Ascending aorta (tissue), 2 donors: ENCODE data around the gene COL18A1. TPM values are rescaled to one million over a fixed set of nuclear protein-coding genes. Genes with fewer than 3 reads are reported as not detected.

Experiments
- DNase-seq, 2 donors: peaks; one replicate each; pipeline ENCODE4 v3.0.0-alpha.2; 2019; ENCODE audit warnings: low spot score in 2 of 2
- H3K27ac ChIP-seq, 2 donors: fragments of 200-600 bp; sonication (generic); one replicate each; pipeline ENCODE4 v1.5.1; 2016 to 2017; ENCODE audit warnings: mild to moderate bottlenecking in 1 of 2
- H3K27me3 ChIP-seq: fragments of 200-600 bp; sonication (generic); one replicate; pipeline ENCODE4 v1.5.1; 2017
- H3K36me3 ChIP-seq, 2 donors: fragments of 200-600 bp; sonication (generic); one replicate each; pipeline ENCODE4 v1.5.1; 2016
- H3K4me1 ChIP-seq, 2 donors: fragments of 200-600 bp; sonication (generic); one replicate each; pipeline ENCODE4 v1.5.1; 2016 to 2017; ENCODE audit warnings: mild to moderate bottlenecking in 1 of 2
- H3K4me3 ChIP-seq, 2 donors: fragments of 200-600 bp; sonication (generic); one replicate each; pipeline ENCODE4 v1.5.1; 2016 to 2017; ENCODE audit warnings: mild to moderate bottlenecking in 1 of 2
- H3K9me3 ChIP-seq, 2 donors: fragments of 200-600 bp; sonication (generic); one replicate each; pipeline ENCODE4 v1.5.1; 2016
- CTCF ChIP-seq, 3 experiments: fragments of 200-600 bp in 2 of 3; fragments of 450-650 bp in 1 of 3; sonication (generic) in 2 of 3; IDR thresholded peaks; one replicate each; pipeline ENCODE4 v1.5.1; 2016 to 2019; ENCODE audit warnings: antibody characterized with exemption in 3 of 3, mild to moderate bottlenecking in 1 of 3, moderate library complexity in 1 of 3
- intact Hi-C: fragments of 100-400 bp; cut with DNase I; formaldehyde crosslinking; loops from one replicate; pipeline ENCODE4 v1.15.1; 2023
- total RNA-seq: library from RNA; depleted of rRNA; stranded (reverse); fragments of >200 nt; gene quantifications from one replicate; pipeline ENCODE4 v1.1.0, GENCODE V29; 2016

COL18A1 gene
- total RNA-seq, 1 donor from 2014 or later, result 699 TPM

GRCh38 chr21:45509566-45510465 lies 104.9 kb downstream of the COL18A1 start:
- intact Hi-C loops, result no loop called here
- H3K27me3 ChIP-seq, result no peaks in the 10 kb centered on the region
- TF ChIP-seq CTCF (IDR thresholded peaks at IDR 0.05), result no peak
- no peak overlapping the region for H3K4me3 ChIP-seq
- no peak overlapping the region for H3K27ac ChIP-seq
- H3K36me3 ChIP-seq, result peaks cover 34 to 66% of the 10 kb centered on the region in 2 donors
- no peak for DNase-seq
- no peaks in the 10 kb centered on the region for H3K4me1 ChIP-seq
- H3K9me3 ChIP-seq, result no peaks in the 10 kb centered on the region

- H3K36me3 ChIP-seq, result peaks cover 29 to 59% of the 10 kb centered on the region in 2 donors
- no peaks in the 10 kb centered on the region for H3K27me3 ChIP-seq
- no peaks in the 10 kb centered on the region for H3K9me3 ChIP-seq
- H3K27ac ChIP-seq, result no peak overlapping the region
- H3K4me1 ChIP-seq, result no peaks in the 10 kb centered on the region
- no peak for TF ChIP-seq CTCF (IDR thresholded peaks at IDR 0.05)
- no peak overlapping the region for H3K4me3 ChIP-seq
- DNase-seq, result no peak
- intact Hi-C loops, result no loop called here
Observed at GRCh38 chr21:45510466-45510955, 105.5 kb downstream of the COL18A1 start.

GRCh38 chr21:45511007-45511406 lies 106.0 kb downstream of the COL18A1 start:
- no peak for DNase-seq
- TF ChIP-seq CTCF (IDR thresholded peaks at IDR 0.05), result no peak
- H3K36me3 ChIP-seq, result peaks cover 29 to 54% of the 10 kb centered on the region in 2 donors
- intact Hi-C loops, result no loop called here
- no peak overlapping the region for H3K4me3 ChIP-seq
- no peaks in the 10 kb centered on the region for H3K27me3 ChIP-seq
- H3K27ac ChIP-seq, result no peak overlapping the region
- no peaks in the 10 kb centered on the region for H3K4me1 ChIP-seq
- no peaks in the 10 kb centered on the region for H3K9me3 ChIP-seq

- no peaks in the 10 kb centered on the region for H3K9me3 ChIP-seq
- no peak overlapping the region for H3K4me3 ChIP-seq
- no peak for DNase-seq
- H3K4me1 ChIP-seq, result no peaks in the 10 kb centered on the region
- peaks cover 29 to 47% of the 10 kb centered on the region in 2 donors for H3K36me3 ChIP-seq
- TF ChIP-seq CTCF (IDR thresholded peaks at IDR 0.05), result no peak
- H3K27me3 ChIP-seq, result no peaks in the 10 kb centered on the region
- intact Hi-C loops, result no loop called here
- no peak overlapping the region for H3K27ac ChIP-seq
Observed at GRCh38 chr21:45511661-45512431, 106.9 kb downstream of the COL18A1 start.

GRCh38 chr21:45512626-45513002 lies 107.6 kb downstream of the COL18A1 start:
- no peaks in the 10 kb centered on the region for H3K4me1 ChIP-seq
- peaks cover 29 to 43% of the 10 kb centered on the region in 2 donors for H3K36me3 ChIP-seq
- H3K27ac ChIP-seq, result no peak overlapping the region
- no peak for DNase-seq
- no peak for TF ChIP-seq CTCF (IDR thresholded peaks at IDR 0.05)
- H3K27me3 ChIP-seq, result no peaks in the 10 kb centered on the region
- intact Hi-C loops, result no loop called here
- peaks cover 5 to 7% of the 10 kb centered on the region in 2 donors for H3K9me3 ChIP-seq
- no peak overlapping the region for H3K4me3 ChIP-seq
